Measurements from ENCODE around the gene BCDIN3D.

BCDIN3D gene

DNA sequence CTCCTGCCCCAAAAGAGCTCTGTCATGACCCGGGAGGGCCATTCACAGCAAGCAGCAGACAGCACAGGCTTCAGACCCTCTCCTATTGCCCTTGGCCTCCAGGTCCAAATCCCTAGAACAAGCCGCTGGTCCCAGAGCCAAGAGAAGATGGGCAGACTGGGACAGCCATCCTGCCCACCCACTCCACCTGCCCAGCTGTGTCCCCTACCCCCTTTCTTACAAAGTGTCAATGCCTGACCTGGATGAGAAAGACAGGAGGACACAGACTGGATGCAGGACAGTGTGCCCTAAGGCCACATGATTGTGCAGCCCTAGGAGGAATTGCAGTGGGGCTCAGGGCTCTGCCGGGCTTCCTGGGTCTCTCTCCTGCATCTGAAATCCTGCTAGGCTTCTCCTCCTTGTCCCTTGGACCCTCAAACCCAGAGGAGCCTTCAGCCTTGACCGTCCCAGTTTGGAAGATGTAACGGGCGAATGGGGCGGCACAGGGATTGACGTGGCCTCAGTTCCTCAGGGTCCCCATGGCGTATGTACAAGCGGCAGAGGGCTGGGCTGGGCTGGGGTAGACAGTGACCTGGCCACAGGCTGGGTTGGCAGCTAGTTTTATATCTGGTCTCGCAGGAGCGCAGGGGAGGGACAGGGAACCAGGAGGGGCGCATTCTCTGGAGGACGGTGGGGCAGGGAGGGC lies 27.1 kb upstream of the BCDIN3D start:
- no peak overlapping the region for H3K4me3 ChIP-seq (ENCODE audit: low read depth, low read length)
- no peak for DNase-seq (ENCODE audit: low read depth)
- TF ChIP-seq POLR2A (IDR thresholded peaks at IDR 0.05; ENCODE audit: extremely low read depth, insufficient read length) (no peak), MYC (IDR thresholded peaks at IDR 0.05; ENCODE audit: low read depth, low read length) (no peak), CTCF (IDR thresholded peaks at IDR 0.05; ENCODE audit: low read depth, low read length) (no peak)
- TF ChIP-seq, protein P1, sequence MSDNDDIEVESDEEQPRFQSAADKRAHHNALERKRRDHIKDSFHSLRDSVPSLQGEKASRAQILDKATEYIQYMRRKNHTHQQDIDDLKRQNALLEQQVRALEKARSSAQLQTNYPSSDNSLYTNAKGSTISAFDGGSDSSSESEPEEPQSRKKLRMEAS (IDR thresholded peaks at IDR 0.05; ENCODE audit: low read depth, low read length) = no peak

- DNase-seq (ENCODE audit: low read depth) = peak; percentile 96
- peak; percentile 58 for TF ChIP-seq MYC (IDR thresholded peaks at IDR 0.05; ENCODE audit: low read depth, low read length)
- TF ChIP-seq, protein P1 (IDR thresholded peaks at IDR 0.05; ENCODE audit: low read depth, low read length) = no peak
- no peak for TF ChIP-seq CTCF (IDR thresholded peaks at IDR 0.05; ENCODE audit: low read depth, low read length)
- H3K4me3 ChIP-seq (ENCODE audit: low read depth, low read length) = no peak overlapping the region
Observed at GRCh38 chr12:49868952-49869815, 26.3 kb upstream of the BCDIN3D start.

- no peak overlapping the region for H3K4me3 ChIP-seq (ENCODE audit: low read depth, low read length)
- no peak for TF ChIP-seq CTCF (IDR thresholded peaks at IDR 0.05; ENCODE audit: low read depth, low read length)
- TF ChIP-seq, protein P1 (IDR thresholded peaks at IDR 0.05; ENCODE audit: low read depth, low read length) = no peak
- no peak for TF ChIP-seq POLR2A (IDR thresholded peaks at IDR 0.05; ENCODE audit: extremely low read depth, insufficient read length)
- no peak for TF ChIP-seq MYC (IDR thresholded peaks at IDR 0.05; ENCODE audit: low read depth, low read length)
- DNase-seq (ENCODE audit: low read depth) = no peak
Observed at GRCh38 chr12:49868449-49868848, 25.5 kb upstream of the BCDIN3D start.

DNA sequence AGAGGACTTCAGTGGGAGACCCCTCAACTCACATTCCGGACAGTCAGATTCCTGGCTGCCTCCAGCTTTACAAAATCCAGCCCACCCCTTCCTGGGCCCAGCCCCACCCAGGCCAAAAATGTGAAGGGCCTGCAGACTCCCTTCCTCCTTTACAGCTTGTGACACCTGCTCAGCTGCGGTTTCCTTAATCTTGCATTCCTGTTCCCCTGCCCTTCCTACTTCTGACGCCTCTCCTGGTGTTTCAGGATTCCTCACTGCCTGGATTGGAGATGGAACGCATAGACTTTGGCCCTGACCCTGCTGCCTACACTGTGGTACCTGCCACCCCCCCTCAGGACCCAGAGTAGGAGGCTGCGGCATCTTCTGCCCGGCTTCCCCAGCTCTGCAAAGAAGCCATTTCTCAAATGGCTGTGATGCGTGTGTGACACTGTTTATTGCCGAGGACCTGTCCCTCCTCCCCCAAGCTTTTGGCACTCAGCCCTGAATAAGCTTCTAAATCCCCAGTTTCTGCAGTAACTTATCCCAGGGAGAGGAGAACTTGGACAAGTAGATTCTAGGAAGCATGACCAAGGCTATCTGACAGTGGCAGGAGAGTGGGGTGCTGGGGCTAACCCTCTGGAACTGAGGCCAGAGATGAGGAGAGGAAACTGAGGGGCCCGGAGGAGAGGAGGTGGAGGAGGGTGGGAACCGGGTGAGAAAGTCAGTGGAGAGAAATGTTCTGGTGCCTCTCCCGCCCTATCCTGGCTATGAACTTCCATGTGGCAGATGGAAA lies 24.9 kb upstream of the BCDIN3D start:
- no peak overlapping the region for H3K4me3 ChIP-seq (ENCODE audit: low read depth, low read length)
- TF ChIP-seq MYC (IDR thresholded peaks at IDR 0.05; ENCODE audit: low read depth, low read length) (no peak), POLR2A (IDR thresholded peaks at IDR 0.05; ENCODE audit: extremely low read depth, insufficient read length) (no peak), CTCF (IDR thresholded peaks at IDR 0.05; ENCODE audit: low read depth, low read length) (no peak)
- TF ChIP-seq, protein P1 (IDR thresholded peaks at IDR 0.05; ENCODE audit: low read depth, low read length) = no peak
- DNase-seq (ENCODE audit: low read depth) = no peak

- no peak overlapping the region for H3K4me3 ChIP-seq (ENCODE audit: low read depth, low read length)
- TF ChIP-seq CTCF (IDR thresholded peaks at IDR 0.05; ENCODE audit: low read depth, low read length) (peak; percentile 97), POLR2A (IDR thresholded peaks at IDR 0.05; ENCODE audit: extremely low read depth, insufficient read length) (no peak), MYC (IDR thresholded peaks at IDR 0.05; ENCODE audit: low read depth, low read length) (peak; percentile 82)
- TF ChIP-seq, protein P1 (IDR thresholded peaks at IDR 0.05; ENCODE audit: low read depth, low read length) = peak; percentile 70
- peak; percentile 79 for DNase-seq (ENCODE audit: low read depth)
Observed at GRCh38 chr12:49866859-49867569, 24.1 kb upstream of the BCDIN3D start.

Data from NB4 (cell line).